Neural progenitor cell (in vitro differentiated cells): ENCODE measurements around the gene PHETA1. TPM values are rescaled to one million over a fixed set of nuclear protein-coding genes. Genes with fewer than 3 reads are reported as not detected.

Source experiments
- DNase-seq: peaks from one replicate; pipeline ENCODE4 v3.0.0-alpha.2; 2016; ENCODE audit warnings: low spot score
- H2AFZ ChIP-seq: fragments of 200-600 bp; sonication (generic); replicated peaks from 2 replicates; pipeline ENCODE4 v1.6.1; 2016; ENCODE audit warnings: antibody characterized with exemption
- H3F3A ChIP-seq: fragments of 200-600 bp; sonication (generic); 2 replicates; pipeline ENCODE4 v1.6.1; 2016; ENCODE audit warnings: antibody characterized with exemption, low read depth
- H3K27ac ChIP-seq: fragments of 200-600 bp; sonication (generic); 2 replicates; pipeline ENCODE4 v1.5.1; 2016; ENCODE audit warnings: mild to moderate bottlenecking
- H3K27me3 ChIP-seq: fragments of 200-600 bp; sonication (generic); 2 replicates; pipeline ENCODE4 v1.6.1; 2016; ENCODE audit warnings: mild to moderate bottlenecking, moderate library complexity
- H3K36me3 ChIP-seq: fragments of 200-600 bp; sonication (generic); 2 replicates; pipeline ENCODE4 v1.5.1; 2016
- H3K4me1 ChIP-seq: fragments of 200-600 bp; sonication (generic); 2 replicates; pipeline ENCODE4 v1.6.1; 2016; ENCODE audit warnings: mixed run types
- H3K4me2 ChIP-seq: fragments of 200-600 bp; sonication (generic); 2 replicates; pipeline ENCODE4 v1.6.1; 2016
- H3K4me3 ChIP-seq: fragments of 200-600 bp; sonication (generic); 2 replicates; pipeline ENCODE4 v1.5.1; 2016
- H3K79me2 ChIP-seq: fragments of 200-600 bp; sonication (generic); 2 replicates; pipeline ENCODE4 v1.6.1; 2016; ENCODE audit warnings: low read depth
- H3K9ac ChIP-seq: fragments of 200-600 bp; sonication (generic); 2 replicates; pipeline ENCODE4 v1.6.1; 2016
- H3K9me3 ChIP-seq: fragments of 200-600 bp; sonication (generic); 2 replicates; pipeline ENCODE4 v1.5.1; 2016; ENCODE audit warnings: low read depth
- H4K20me1 ChIP-seq: fragments of 200-600 bp; sonication (generic); 2 replicates; pipeline ENCODE4 v1.6.1; 2016; ENCODE audit warnings: low read depth
- H3K27ac Mint-ChIP-seq: 3 replicates; pipeline ENCODE4 v1.8.0; 2021; ENCODE audit warnings: mixed read lengths
- H3K27me3 Mint-ChIP-seq: 2 replicates; pipeline ENCODE4 v1.8.0; 2022; ENCODE audit warnings: low read depth, mild to moderate bottlenecking, inconsistent platforms, moderate library complexity, mixed read lengths; ENCODE audit not compliant: insufficient read depth
- H3K36me3 Mint-ChIP-seq: 3 replicates; pipeline ENCODE4 v1.8.0; 2021; ENCODE audit warnings: mixed read lengths
- H3K4me1 Mint-ChIP-seq: 3 replicates; pipeline ENCODE4 v1.8.0; 2021; ENCODE audit warnings: mixed read lengths
- H3K4me3 Mint-ChIP-seq: 3 replicates; pipeline ENCODE4 v1.8.0; 2021; ENCODE audit warnings: mild to moderate bottlenecking, moderate library complexity, mixed read lengths
- H3K9me3 Mint-ChIP-seq: 3 replicates; pipeline ENCODE4 v1.8.0; 2020; ENCODE audit warnings: mixed read lengths
- CTCF ChIP-seq: fragments of 200-600 bp; sonication (generic); IDR thresholded peaks from 2 replicates; pipeline ENCODE4 v1.5.1; 2017; ENCODE audit warnings: antibody characterized with exemption, mild to moderate bottlenecking
- EZH2 ChIP-seq: fragments of 200-600 bp; sonication (generic); IDR thresholded peaks from 2 replicates; pipeline ENCODE4 v1.6.1; 2017; ENCODE audit warnings: antibody characterized with exemption, mild to moderate bottlenecking, moderate library complexity
- EZH2phosphoT487 ChIP-seq: fragments of 200-600 bp; sonication (generic); IDR thresholded peaks from 2 replicates; pipeline ENCODE4 v1.6.1; 2017; ENCODE audit warnings: antibody characterized with exemption
- total RNA-seq: library from RNA; depleted of rRNA; stranded (reverse); fragments of >200 nt; gene quantifications from 2 replicates; pipeline ENCODE4 v1.2.3, GENCODE V29; 2015; ENCODE audit warnings: low replicate concordance

PHETA1 gene, protein sequence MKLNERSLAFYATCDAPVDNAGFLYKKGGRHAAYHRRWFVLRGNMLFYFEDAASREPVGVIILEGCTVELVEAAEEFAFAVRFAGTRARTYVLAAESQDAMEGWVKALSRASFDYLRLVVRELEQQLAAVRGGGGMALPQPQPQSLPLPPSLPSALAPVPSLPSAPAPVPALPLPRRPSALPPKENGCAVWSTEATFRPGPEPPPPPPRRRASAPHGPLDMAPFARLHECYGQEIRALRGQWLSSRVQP
- total RNA-seq, result 1.5 and 12.8 TPM in 2 replicates

DNA sequence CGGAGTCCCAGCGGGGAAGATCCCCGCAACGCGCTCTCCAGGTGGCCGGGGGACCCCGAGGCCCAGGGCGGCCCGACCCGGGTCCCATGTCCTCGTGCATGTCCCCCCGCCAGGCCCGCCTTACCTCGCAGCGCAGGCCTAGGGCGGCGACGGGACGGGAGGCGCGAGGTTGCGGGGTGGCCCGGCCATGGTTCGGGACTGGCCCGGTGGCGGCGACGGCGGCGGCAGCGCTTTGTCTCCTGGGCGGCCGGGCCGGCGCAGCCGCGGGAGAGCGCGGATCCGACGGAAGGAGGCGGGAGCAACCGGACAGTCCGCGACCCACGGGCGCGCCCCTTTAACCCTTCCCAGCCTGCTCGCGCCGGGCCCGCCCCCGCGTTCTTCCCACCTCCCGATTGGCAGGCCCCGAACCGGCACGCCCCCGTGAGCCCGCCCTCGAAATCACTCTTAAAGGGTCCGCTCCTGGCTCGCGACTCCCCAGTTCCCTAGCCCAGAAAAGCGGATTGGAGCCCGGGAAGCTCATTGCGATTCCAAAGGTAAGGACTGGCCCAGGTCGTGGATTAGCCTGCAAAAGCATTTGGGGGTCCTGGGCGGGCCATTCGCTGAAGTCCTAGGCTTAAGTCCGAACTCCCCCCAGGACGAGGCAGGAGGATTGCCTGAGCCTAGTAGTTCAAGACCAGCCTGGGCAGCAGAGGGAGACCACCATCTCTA, at the start of gene PHETA1:
PHETA1 (minus strand) TSS at position 308 of the 708 bp plus-strand sequence. CDS start 5,668 bp downstream, outside the sequence.
- no peaks in the 10 kb centered on the region for H3K79me2 ChIP-seq
- Mint-ChIP-seq H3K27me3 (peaks cover 14% of the 10 kb centered on the region), H3K36me3 (peaks cover 7% of the 10 kb centered on the region), H3K4me3 (peak within 1 kb of the TSS; percentile 90), H3K9me3 (peaks cover 2% of the 10 kb centered on the region), H3K4me1 (peaks cover 25% of the 10 kb centered on the region), H3K27ac (no peak within 1 kb of the TSS)
- peaks cover 3% of the 10 kb centered on the region for H3F3A ChIP-seq
- DNase-seq, result peak; percentile 94
- no peak for TF ChIP-seq CTCF
- no peak for TF ChIP-seq EZH2phosphoT487
- no peak for TF ChIP-seq EZH2
- no peak within 1 kb of the TSS for H3K27ac ChIP-seq
- H3K4me1 ChIP-seq, result peaks cover 6% of the 10 kb centered on the region
- H3K9ac ChIP-seq, result peak within 1 kb of the TSS; percentile 10
- H3K4me3 ChIP-seq, result peak within 1 kb of the TSS; percentile 66
- H3K9me3 ChIP-seq, result no peaks in the 10 kb centered on the region
- H3K4me2 ChIP-seq, result peak within 1 kb of the TSS; percentile 88
- H3K36me3 ChIP-seq, result no peaks in the 10 kb centered on the region
- H3K27me3 ChIP-seq, result peaks cover 23% of the 10 kb centered on the region
- H4K20me1 ChIP-seq, result peaks cover 22% of the 10 kb centered on the region
- peak within 1 kb of the TSS; percentile 56 for H2AFZ ChIP-seq

- no peaks in the 10 kb centered on the region for H3K36me3 Mint-ChIP-seq
- H3K79me2 ChIP-seq, result peaks cover 6% of the 10 kb centered on the region
Measured at GRCh38 chr12:111418594-111418880, 49.6 kb upstream of the PHETA1 start.

GRCh38 chr12:111417784-111418593, 49.1 kb upstream of the PHETA1 start:
- H3K9me3 ChIP-seq, result no peaks in the 10 kb centered on the region
- H3K4me2 ChIP-seq, result no peak overlapping the region
- no peak overlapping the region for H3K27ac ChIP-seq
- no peaks in the 10 kb centered on the region for H3K4me1 ChIP-seq
- Mint-ChIP-seq H3K27me3 (peaks cover 8% of the 10 kb centered on the region), H3K4me1 (peaks cover 13% of the 10 kb centered on the region), H3K36me3 (no peaks in the 10 kb centered on the region), H3K9me3 (no peaks in the 10 kb centered on the region), H3K27ac (no peak overlapping the region), H3K4me3 (no peak overlapping the region)
- H3K27me3 ChIP-seq, result no peaks in the 10 kb centered on the region
- no peak for TF ChIP-seq CTCF
- no peak for TF ChIP-seq EZH2
- no peak for TF ChIP-seq EZH2phosphoT487
- DNase-seq, result no peak
- no peaks in the 10 kb centered on the region for H3K36me3 ChIP-seq
- no peak overlapping the region for H3K4me3 ChIP-seq
- peaks cover 6% of the 10 kb centered on the region for H3K79me2 ChIP-seq
- H3K9ac ChIP-seq, result no peak overlapping the region
- no peaks in the 10 kb centered on the region for H3F3A ChIP-seq
- H2AFZ ChIP-seq, result no peak overlapping the region
- no peaks in the 10 kb centered on the region for H4K20me1 ChIP-seq

More at GRCh38 chr12:111418594-111418880, 49.6 kb upstream of the PHETA1 start:
- H3K27me3 ChIP-seq, result no peaks in the 10 kb centered on the region
- no peak overlapping the region for H3K4me3 Mint-ChIP-seq
- H3K27me3 Mint-ChIP-seq, result peaks cover 8% of the 10 kb centered on the region
- no peak for DNase-seq
- no peak overlapping the region for H3K27ac ChIP-seq
- peaks cover 8% of the 10 kb centered on the region for H3K4me1 Mint-ChIP-seq
- no peak for TF ChIP-seq CTCF
- TF ChIP-seq EZH2, result no peak
- no peak for TF ChIP-seq EZH2phosphoT487
- no peaks in the 10 kb centered on the region for H3K9me3 ChIP-seq
- H3K27ac Mint-ChIP-seq, result no peak overlapping the region
- H3F3A ChIP-seq, result no peaks in the 10 kb centered on the region
- no peak overlapping the region for H3K9ac ChIP-seq
- H3K4me1 ChIP-seq, result no peaks in the 10 kb centered on the region
- no peak overlapping the region for H3K4me3 ChIP-seq
- no peaks in the 10 kb centered on the region for H3K36me3 ChIP-seq
- H4K20me1 ChIP-seq, result no peaks in the 10 kb centered on the region
- no peak overlapping the region for H3K4me2 ChIP-seq
- H2AFZ ChIP-seq, result no peak overlapping the region
- H3K9me3 Mint-ChIP-seq, result no peaks in the 10 kb centered on the region
